ENCODE data around the gene TRDMT1. TPM values are rescaled to one million over a fixed set of nuclear protein-coding genes. Genes with fewer than 3 reads are reported as not detected.

Gene TRDMT1
- total RNA-seq, 1 donor: 19.1 TPM

DNA sequence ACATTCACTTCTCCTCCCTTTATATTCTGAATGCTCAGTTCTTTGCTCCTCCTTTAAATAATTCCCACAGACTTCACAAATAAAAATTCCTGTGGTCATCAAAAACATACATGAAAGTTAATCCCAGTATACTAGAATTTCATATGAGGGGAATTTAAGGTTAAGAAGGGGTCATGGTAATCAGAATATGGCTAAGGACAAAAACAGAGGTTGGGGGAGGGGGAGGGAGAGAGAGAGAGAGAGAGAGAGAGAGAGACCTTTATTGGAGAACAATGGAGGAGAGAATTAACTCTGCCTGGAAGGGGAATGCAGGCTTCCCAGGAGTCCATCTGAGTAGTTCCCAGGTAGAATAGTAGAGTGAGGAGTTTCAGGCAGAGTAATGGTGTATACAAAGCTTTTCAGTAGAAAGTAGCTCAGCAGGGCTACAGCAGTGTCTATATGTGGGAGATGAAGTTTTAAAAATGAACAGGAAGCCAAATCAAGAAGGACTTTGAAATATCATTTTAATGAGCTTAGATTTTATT lies 66.7 kb downstream of the TRDMT1 start:
- TF ChIP-seq, protein P1, sequence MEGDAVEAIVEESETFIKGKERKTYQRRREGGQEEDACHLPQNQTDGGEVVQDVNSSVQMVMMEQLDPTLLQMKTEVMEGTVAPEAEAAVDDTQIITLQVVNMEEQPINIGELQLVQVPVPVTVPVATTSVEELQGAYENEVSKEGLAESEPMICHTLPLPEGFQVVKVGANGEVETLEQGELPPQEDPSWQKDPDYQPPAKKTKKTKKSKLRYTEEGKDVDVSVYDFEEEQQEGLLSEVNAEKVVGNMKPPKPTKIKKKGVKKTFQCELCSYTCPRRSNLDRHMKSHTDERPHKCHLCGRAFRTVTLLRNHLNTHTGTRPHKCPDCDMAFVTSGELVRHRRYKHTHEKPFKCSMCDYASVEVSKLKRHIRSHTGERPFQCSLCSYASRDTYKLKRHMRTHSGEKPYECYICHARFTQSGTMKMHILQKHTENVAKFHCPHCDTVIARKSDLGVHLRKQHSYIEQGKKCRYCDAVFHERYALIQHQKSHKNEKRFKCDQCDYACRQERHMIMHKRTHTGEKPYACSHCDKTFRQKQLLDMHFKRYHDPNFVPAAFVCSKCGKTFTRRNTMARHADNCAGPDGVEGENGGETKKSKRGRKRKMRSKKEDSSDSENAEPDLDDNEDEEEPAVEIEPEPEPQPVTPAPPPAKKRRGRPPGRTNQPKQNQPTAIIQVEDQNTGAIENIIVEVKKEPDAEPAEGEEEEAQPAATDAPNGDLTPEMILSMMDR (IDR thresholded peaks at IDR 0.05; ENCODE audit: insufficient read depth, low read length): no peak
- no peak overlapping the region for H3K4me3 ChIP-seq (ENCODE audit: low read depth, low read length)
- no peak for DNase-seq (ENCODE audit: low read depth)

DNA sequence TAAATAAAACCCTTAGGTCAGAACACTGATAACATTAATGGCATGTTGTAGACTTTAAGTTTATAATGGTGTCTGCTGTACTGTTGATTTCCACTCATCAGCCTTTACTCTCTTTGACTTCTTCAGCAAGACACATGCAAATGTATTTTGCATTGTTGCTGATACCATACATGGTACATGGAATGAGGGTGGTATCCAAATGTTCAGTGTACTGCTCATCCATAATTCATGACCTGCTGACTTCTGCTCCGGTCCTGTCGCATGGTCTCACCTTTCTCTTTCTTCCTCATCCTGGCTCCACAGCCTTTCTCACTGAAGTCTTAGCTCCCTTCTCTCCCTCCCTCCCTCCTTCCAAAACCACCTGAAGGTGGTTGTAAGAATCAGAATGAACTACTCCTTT lies 67.2 kb downstream of the TRDMT1 start:
- H3K4me3 ChIP-seq (ENCODE audit: low read depth, low read length): no peak overlapping the region
- no peak for DNase-seq (ENCODE audit: low read depth)
- TF ChIP-seq, protein P1 (IDR thresholded peaks at IDR 0.05; ENCODE audit: insufficient read depth, low read length): no peak

GRCh38 chr10:17129741-17130140 lies 71.7 kb downstream of the TRDMT1 start, which contains the start of gene CUBN:
CUBN (minus strand) TSS chr10:17129811; CDS start chr10:17129765, 46 bp downstream.
- no peak within 1 kb of the TSS for H3K4me3 ChIP-seq (ENCODE audit: low read depth, low read length)
- no peak for DNase-seq (ENCODE audit: low read depth)
- TF ChIP-seq, protein P1 (IDR thresholded peaks at IDR 0.05; ENCODE audit: insufficient read depth, low read length): no peak

GRCh38 chr10:17128261-17128660 lies 73.2 kb downstream of the TRDMT1 start:
- no peak overlapping the region for H3K4me3 ChIP-seq (ENCODE audit: low read depth, low read length)
- DNase-seq (ENCODE audit: low read depth): no peak
- TF ChIP-seq, protein P1 (IDR thresholded peaks at IDR 0.05; ENCODE audit: insufficient read depth, low read length): no peak

DNA sequence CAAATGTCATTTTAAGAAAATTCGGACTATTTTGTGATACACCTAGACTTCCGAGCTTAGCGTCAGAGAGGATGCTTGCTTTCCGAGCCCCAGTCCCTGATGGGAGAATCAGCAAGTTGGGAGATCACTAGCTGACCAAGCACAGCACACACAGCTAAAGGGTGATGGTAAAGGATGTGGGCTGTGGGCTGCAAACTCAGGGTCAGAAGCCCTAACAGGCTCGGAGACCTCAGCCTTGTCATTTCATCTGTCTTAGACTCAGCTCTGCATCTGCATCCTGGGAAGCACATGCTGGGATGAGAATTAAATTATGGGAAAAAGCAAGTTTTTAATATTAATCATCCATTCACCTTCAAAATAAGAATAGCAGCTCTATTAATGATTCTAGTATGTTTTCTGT lies 75.1 kb downstream of the TRDMT1 start:
- TF ChIP-seq, protein P1 (IDR thresholded peaks at IDR 0.05; ENCODE audit: insufficient read depth, low read length): no peak
- no peak overlapping the region for H3K4me3 ChIP-seq (ENCODE audit: low read depth, low read length)
- no peak for DNase-seq (ENCODE audit: low read depth)

DNA sequence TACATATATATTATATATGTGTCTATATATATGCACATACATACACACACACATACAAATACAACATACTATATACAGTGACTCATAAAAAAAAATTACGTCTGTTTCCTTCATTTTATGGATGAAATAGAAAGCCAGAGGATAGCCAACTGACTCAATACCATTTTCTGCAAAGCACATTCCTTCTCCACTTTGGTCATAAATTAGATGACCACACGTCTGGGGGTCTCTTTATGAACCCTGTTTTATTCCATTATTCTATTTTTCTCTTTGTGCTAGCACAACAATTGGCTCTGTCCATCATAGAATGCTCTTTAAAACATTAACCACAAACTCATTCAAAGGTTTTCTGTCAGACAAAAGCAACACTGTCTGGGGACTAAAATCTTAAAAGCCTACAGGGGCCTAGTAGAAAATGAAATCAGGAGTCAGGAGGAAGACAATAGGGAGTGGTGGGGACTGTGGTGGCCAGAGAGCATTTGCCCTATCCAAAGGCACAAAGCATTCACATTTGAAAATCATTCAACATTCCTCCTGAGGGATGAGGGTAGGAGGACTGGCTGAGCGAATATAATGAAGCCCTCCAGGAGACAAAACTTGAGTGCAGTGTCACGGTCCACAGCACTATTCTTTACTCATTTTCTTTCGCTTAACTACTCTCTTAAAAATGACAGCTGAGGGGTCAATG lies 76.1 kb downstream of the TRDMT1 start:
- TF ChIP-seq, protein P1 (IDR thresholded peaks at IDR 0.05; ENCODE audit: insufficient read depth, low read length): no peak
- DNase-seq (ENCODE audit: low read depth): no peak
- no peak overlapping the region for H3K4me3 ChIP-seq (ENCODE audit: low read depth, low read length)

All from fibroblast of the aortic adventitia (primary cell).